Uterus (tissue), 4 donors: Measurements from ENCODE around the gene CPHXL2. TPM values are rescaled to one million over a fixed set of nuclear protein-coding genes. Genes with fewer than 3 reads are reported as not detected.

ENCODE experiments used
- DNase-seq, 2 donors: peaks; one replicate each; pipeline ENCODE4 v3.0.0-alpha.2; 2019 to 2020
- H3K27ac ChIP-seq, 2 donors: fragments of 200-600 bp; sonication (generic); 1 replicate in 1 of 2; 2 replicates in 1 of 2; pipeline ENCODE4 v1.5.1; 2016 to 2018
- H3K27me3 ChIP-seq, 2 donors: fragments of 200-600 bp; sonication (generic); one replicate each; pipeline ENCODE4 v1.5.1; 2018 to 2019; ENCODE audit warnings: control low read depth in 1 of 2
- H3K36me3 ChIP-seq, 2 donors: fragments of 200-600 bp; sonication (generic); one replicate each; pipeline ENCODE4 v1.5.1; 2019; ENCODE audit warnings: control low read depth in 1 of 2
- H3K4me1 ChIP-seq, 2 donors: fragments of 200-600 bp; sonication (generic); one replicate each; pipeline ENCODE4 v1.5.1; 2018 to 2019; ENCODE audit warnings: control low read depth in 1 of 2
- H3K4me3 ChIP-seq, 2 donors: fragments of 200-600 bp; sonication (generic); 1 replicate in 1 of 2; 2 replicates in 1 of 2; pipeline ENCODE4 v1.5.1; 2018 to 2019; ENCODE audit warnings: mild to moderate bottlenecking in 1 of 2
- H3K9me3 ChIP-seq, 2 donors: fragments of 200-600 bp; sonication (generic); one replicate each; pipeline ENCODE4 v1.5.1; 2019; ENCODE audit warnings: control low read depth in 1 of 2
- CTCF ChIP-seq, 4 experiments: fragments of 200-600 bp in 2 of 4; fragments of 450-650 bp in 2 of 4; sonication (generic) in 2 of 4; IDR thresholded peaks; one replicate each; pipeline ENCODE4 v1.5.1; 2016 to 2019; ENCODE audit warnings: antibody characterized with exemption in 4 of 4, mild to moderate bottlenecking in 2 of 4, moderate library complexity in 1 of 4
- POLR2A ChIP-seq, 2 donors: fragments of 450-650 bp; IDR thresholded peaks; one replicate each; pipeline ENCODE4 v1.6.1; 2016; ENCODE audit warnings: antibody characterized with exemption in 2 of 2, mild to moderate bottlenecking in 1 of 2, moderate library complexity in 1 of 2
- intact Hi-C: fragments of 100-400 bp; cut with DNase I; formaldehyde crosslinking; loops from one replicate; pipeline ENCODE4 v1.15.1; 2023; ENCODE audit warnings: low total_unique reads
- total RNA-seq, 4 donors: library from RNA; depleted of rRNA in 3 of 4; stranded (reverse); fragments of >200 nt in 3 of 4; gene quantifications; one replicate each; pipeline versions ENCODE4 v1.1.0 to v1.2.4, GENCODE V29; 2014 to 2023
- donor health status: DM: yes; HTN: yes; CAD: no.

Gene CPHXL2
- total RNA-seq, 4 donors from 2014 or later, result not detected

GRCh38 chr16:75703306-75703705 is 26.5 kb upstream of the CPHXL2 start:
- intact Hi-C loops, result no loop called here

DNA sequence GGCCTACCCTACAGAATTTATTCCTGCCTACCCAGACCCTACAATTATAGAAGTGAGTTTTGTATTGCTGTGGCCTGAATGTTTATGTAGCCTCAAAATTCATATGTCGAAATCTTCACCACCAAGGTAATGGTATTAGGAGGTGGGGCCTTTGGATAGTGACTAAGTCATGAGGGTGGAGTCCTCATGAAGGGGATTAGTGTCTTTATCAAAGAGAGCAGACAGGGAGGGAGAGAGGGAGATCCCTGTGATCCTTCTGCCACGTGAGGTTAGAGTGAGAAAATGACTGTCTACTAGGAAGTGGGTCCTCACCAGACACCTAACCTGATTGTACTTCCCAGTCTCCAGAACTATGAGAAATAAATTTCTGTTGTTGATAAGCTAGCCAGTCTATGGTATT is 25.4 kb upstream of the CPHXL2 start:
- DNase-seq, result no peak
- Histone ChIP-seq H3K4me1 (no peaks in the 10 kb centered on the region), H3K27ac (no peak overlapping the region), H3K36me3 (no peaks in the 10 kb centered on the region), H3K4me3 (no peak overlapping the region), H3K9me3 (no peaks in the 10 kb centered on the region), H3K27me3 (no peaks in the 10 kb centered on the region)
- intact Hi-C loops, result no loop called here
- TF ChIP-seq CTCF (IDR thresholded peaks at IDR 0.05) (no peak), POLR2A (IDR thresholded peaks at IDR 0.05) (no peak)

More at GRCh38 chr16:75703306-75703705, 26.5 kb upstream of the CPHXL2 start:
- TF ChIP-seq POLR2A (IDR thresholded peaks at IDR 0.05), result no peak
- no peak for TF ChIP-seq CTCF (IDR thresholded peaks at IDR 0.05)
- Histone ChIP-seq H3K4me1 (no peaks in the 10 kb centered on the region), H3K27me3 (no peaks in the 10 kb centered on the region), H3K4me3 (no peak overlapping the region), H3K9me3 (no peaks in the 10 kb centered on the region), H3K36me3 (no peaks in the 10 kb centered on the region), H3K27ac (no peak overlapping the region)
- no peak for DNase-seq

DNA sequence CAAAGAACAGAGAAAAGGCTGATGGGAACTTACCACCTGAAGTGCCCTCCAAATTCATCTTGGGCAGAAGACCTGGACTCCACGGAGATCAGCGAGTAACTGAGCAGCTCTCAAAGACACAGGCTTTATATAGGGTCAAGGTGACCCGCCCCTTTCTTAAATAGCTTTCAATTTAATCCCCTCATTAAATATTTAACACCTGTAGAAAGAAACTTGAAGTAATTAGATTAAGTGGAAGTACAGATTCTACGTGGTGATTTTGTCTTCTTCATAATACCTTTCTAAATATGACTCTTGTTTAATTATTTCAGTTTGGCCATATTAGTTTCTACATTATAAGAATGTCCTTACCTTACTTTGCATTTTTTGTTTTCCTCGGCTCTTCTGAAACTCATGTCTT is 24.6 kb upstream of the CPHXL2 start, which contains the start of gene DUXB:
Gene DUXB (minus strand): TSS at position 101 of the 400 bp plus-strand sequence. CDS start 43 bp downstream, at position 58.
- DNase-seq, result no peak
- no peaks in the 10 kb centered on the region for H3K36me3 ChIP-seq
- TF ChIP-seq POLR2A (IDR thresholded peaks at IDR 0.05) (no peak), CTCF (IDR thresholded peaks at IDR 0.05) (no peak)
- intact Hi-C loops, result no loop called here
- no peak within 1 kb of the TSS for H3K4me3 ChIP-seq
- H3K4me1 ChIP-seq, result no peaks in the 10 kb centered on the region
- H3K27me3 ChIP-seq, result no peaks in the 10 kb centered on the region
- no peak within 1 kb of the TSS for H3K27ac ChIP-seq
- no peaks in the 10 kb centered on the region for H3K9me3 ChIP-seq

- Histone ChIP-seq H3K9me3 (no peaks in the 10 kb centered on the region), H3K4me3 (no peak overlapping the region), H3K4me1 (no peaks in the 10 kb centered on the region), H3K36me3 (no peaks in the 10 kb centered on the region), H3K27ac (no peak overlapping the region), H3K27me3 (no peaks in the 10 kb centered on the region)
- TF ChIP-seq POLR2A (IDR thresholded peaks at IDR 0.05) (no peak), CTCF (IDR thresholded peaks at IDR 0.05) (no peak)
- intact Hi-C loops, result no loop called here
- no peak for DNase-seq
These were observed 20.8 kb upstream of the CPHXL2 start for GRCh38 chr16:75697571-75697970.

DNA sequence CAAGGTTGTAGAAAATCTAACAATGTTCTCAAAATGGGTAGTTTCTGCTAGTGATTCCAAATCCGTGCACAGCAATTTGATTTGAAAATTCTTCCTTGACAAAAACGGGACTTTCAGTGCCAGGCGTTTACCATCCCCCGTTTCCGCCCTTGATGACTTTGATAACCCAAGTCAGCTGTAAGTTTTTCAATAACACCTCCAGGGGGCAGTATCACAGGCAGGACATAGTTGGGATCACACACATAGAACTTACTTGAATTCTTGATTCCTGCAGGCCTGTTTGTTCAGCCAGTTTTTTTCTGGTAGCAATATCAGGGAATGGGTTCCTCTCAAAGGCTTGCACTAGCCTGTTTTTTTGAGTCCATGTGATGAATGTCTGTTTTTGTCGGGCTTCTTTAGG is 18.9 kb upstream of the CPHXL2 start:
- Histone ChIP-seq H3K9me3 (no peaks in the 10 kb centered on the region), H3K4me3 (no peak overlapping the region), H3K4me1 (no peaks in the 10 kb centered on the region), H3K27ac (no peak overlapping the region), H3K36me3 (no peaks in the 10 kb centered on the region), H3K27me3 (no peaks in the 10 kb centered on the region)
- intact Hi-C loops, result no loop called here
- TF ChIP-seq CTCF (IDR thresholded peaks at IDR 0.05) (no peak), POLR2A (IDR thresholded peaks at IDR 0.05) (no peak)
- no peak for DNase-seq
